Stimulated activated CD8-positive, alpha-beta memory T cell treated with anti-CD3 and anti-CD28 coated beads, Interleukin-7, amount 100 ng/mL, for 1 hour (primary cell): ENCODE measurements around the gene DVL3.
"Not testable (repeated sequence)": the region's sequence is repeated elsewhere in the genome, so short reads cannot be mapped to it uniquely, and the experiment has no call there.

ENCODE experiments used
- DNase-seq, 2 donors: peaks; one replicate each; pipeline ENCODE4 v3.0.0-alpha.2; 2020; ENCODE audit warnings: low read depth in 2 of 2

DVL3 gene

GRCh38 chr3:184154885-184155643 is at the start of gene DVL3:
Gene DVL3, plus strand, starts transcription at chr3:184155377. Its CDS starts 259 bp downstream, at chr3:184155636.
- DNase-seq: no peak

GRCh38 chr3:184110316-184110725 is 44.9 kb upstream of the DVL3 start:
- no peak for DNase-seq

- no peak for DNase-seq
These were observed 39.2 kb upstream of the DVL3 start for GRCh38 chr3:184116017-184116416.

- no peak for DNase-seq
These were observed 37.5 kb upstream of the DVL3 start for GRCh38 chr3:184117636-184118035.

- DNase-seq: not testable (repeated sequence)
These were observed 34.1 kb upstream of the DVL3 start for GRCh38 chr3:184121031-184121430.

- no peak for DNase-seq
These were observed 29.2 kb upstream of the DVL3 start for GRCh38 chr3:184126006-184126405.

- DNase-seq: no peak
These were observed 26.2 kb upstream of the DVL3 start for GRCh38 chr3:184129012-184129411.

- DNase-seq: no peak
These were observed 22.2 kb upstream of the DVL3 start for GRCh38 chr3:184132945-184133344.

- DNase-seq: no peak
These were observed 21.1 kb upstream of the DVL3 start for GRCh38 chr3:184133840-184134745.

- no peak for DNase-seq
These were observed 20.4 kb upstream of the DVL3 start for GRCh38 chr3:184134746-184135148.

GRCh38 chr3:184135149-184135910 is 19.8 kb upstream of the DVL3 start, which contains the start of gene EIF2B5:
Gene EIF2B5, plus strand, starts transcription at chr3:184135358. Its CDS starts 28 bp downstream, at chr3:184135386.
- peak; percentile 67 to 75 for DNase-seq

GRCh38 chr3:184135911-184136260 is 19.3 kb upstream of the DVL3 start:
- no peak for DNase-seq

- no peak for DNase-seq
These were observed 14.7 kb upstream of the DVL3 start for GRCh38 chr3:184140436-184140835.

- no peak for DNase-seq
These were observed 13.0 kb upstream of the DVL3 start for GRCh38 chr3:184142199-184142598.

GRCh38 chr3:184143327-184143726 is 11.8 kb upstream of the DVL3 start:
- no peak for DNase-seq

GRCh38 chr3:184144505-184144904 is 10.7 kb upstream of the DVL3 start:
- DNase-seq: no peak

GRCh38 chr3:184145111-184145524 is 10.1 kb upstream of the DVL3 start:
- no peak for DNase-seq

GRCh38 chr3:184145751-184146270 is 9.4 kb upstream of the DVL3 start:
- no peak for DNase-seq

- DNase-seq: no peak
These were observed 7.1 kb upstream of the DVL3 start for GRCh38 chr3:184148076-184148475.

GRCh38 chr3:184149123-184149522 is 6.1 kb upstream of the DVL3 start:
- DNase-seq: no peak

- not testable (repeated sequence) for DNase-seq
These were observed 5.4 kb upstream of the DVL3 start for GRCh38 chr3:184149770-184150169.
